ENCODE results near the gene RAD1. TPM values are rescaled to one million over a fixed set of nuclear protein-coding genes. Genes with fewer than 3 reads are reported as not detected.

RAD1 gene
- polyA plus RNA-seq, 3 donors: 8.5 to 9.6 (median 9.4) TPM

- peaks cover 0 to 3% (median 0%) of the 10 kb centered on the region in 3 donors for H3K27me3 Mint-ChIP-seq (ENCODE audit: low read depth in 3 of 3)
- TF ChIP-seq, protein P1, sequence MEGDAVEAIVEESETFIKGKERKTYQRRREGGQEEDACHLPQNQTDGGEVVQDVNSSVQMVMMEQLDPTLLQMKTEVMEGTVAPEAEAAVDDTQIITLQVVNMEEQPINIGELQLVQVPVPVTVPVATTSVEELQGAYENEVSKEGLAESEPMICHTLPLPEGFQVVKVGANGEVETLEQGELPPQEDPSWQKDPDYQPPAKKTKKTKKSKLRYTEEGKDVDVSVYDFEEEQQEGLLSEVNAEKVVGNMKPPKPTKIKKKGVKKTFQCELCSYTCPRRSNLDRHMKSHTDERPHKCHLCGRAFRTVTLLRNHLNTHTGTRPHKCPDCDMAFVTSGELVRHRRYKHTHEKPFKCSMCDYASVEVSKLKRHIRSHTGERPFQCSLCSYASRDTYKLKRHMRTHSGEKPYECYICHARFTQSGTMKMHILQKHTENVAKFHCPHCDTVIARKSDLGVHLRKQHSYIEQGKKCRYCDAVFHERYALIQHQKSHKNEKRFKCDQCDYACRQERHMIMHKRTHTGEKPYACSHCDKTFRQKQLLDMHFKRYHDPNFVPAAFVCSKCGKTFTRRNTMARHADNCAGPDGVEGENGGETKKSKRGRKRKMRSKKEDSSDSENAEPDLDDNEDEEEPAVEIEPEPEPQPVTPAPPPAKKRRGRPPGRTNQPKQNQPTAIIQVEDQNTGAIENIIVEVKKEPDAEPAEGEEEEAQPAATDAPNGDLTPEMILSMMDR (IDR thresholded peaks at IDR 0.05): no peak
- no peaks in the 10 kb centered on the region for H3K27me3 ChIP-seq (ENCODE audit: control insufficient read depth in 2 of 2, insufficient read depth in 2 of 2, low read length in 2 of 2)
- H3K4me2 ChIP-seq (replicated peaks; ENCODE audit: extremely low read depth, low read length, poor library complexity, severe bottlenecking): no peak overlapping the region
- H3K4me1 ChIP-seq (ENCODE audit: control insufficient read depth in 1 of 2, insufficient read depth in 2 of 2, low read length in 2 of 2): no peaks in the 10 kb centered on the region
- no peak overlapping the region for H3K27ac ChIP-seq (ENCODE audit: low read depth in 1 of 2, low read length in 2 of 2)
- no peaks in the 10 kb centered on the region for H3K9me3 ChIP-seq (replicated peaks in 1 of 2; ENCODE audit: control insufficient read depth in 1 of 2, insufficient read depth in 1 of 2, low read length in 2 of 2)
- no peak overlapping the region for H3K4me3 Mint-ChIP-seq
- H3K36me3 ChIP-seq (replicated peaks in 1 of 2; ENCODE audit: control insufficient read depth in 1 of 2, insufficient read depth in 2 of 2, low read length in 2 of 2): no peaks in the 10 kb centered on the region
- no peaks in the 10 kb centered on the region for H3K36me3 Mint-ChIP-seq
- H2AFZ ChIP-seq (ENCODE audit: insufficient read depth, low read depth, low read length, poor library complexity, severe bottlenecking): no peak overlapping the region
- WGBS (ENCODE audit: insufficient coverage): 88% methylated on average over 1 of the region's 1 CpG
- H3K27ac Mint-ChIP-seq: no peak overlapping the region
- no peak overlapping the region for H3K4me3 ChIP-seq (replicated peaks in 1 of 3; ENCODE audit: low read depth in 2 of 3, low read length in 3 of 3)
- no peaks in the 10 kb centered on the region for H3K9me3 Mint-ChIP-seq
- DNase-seq: no peak
- H3K9ac ChIP-seq (ENCODE audit: insufficient read depth, low read length, poor library complexity, severe bottlenecking): no peak overlapping the region
- no peaks in the 10 kb centered on the region for H3K79me2 ChIP-seq (ENCODE audit: insufficient read depth, low read length)
- intact Hi-C loops (cut with micrococcal nuclease): no loop called here
- H4K20me1 ChIP-seq (ENCODE audit: insufficient read depth, low read length): no peaks in the 10 kb centered on the region
- H3K4me1 Mint-ChIP-seq: no peaks in the 10 kb centered on the region
These were observed 46.5 kb downstream of the RAD1 start for GRCh38 chr5:34868791-34869190.

DNA sequence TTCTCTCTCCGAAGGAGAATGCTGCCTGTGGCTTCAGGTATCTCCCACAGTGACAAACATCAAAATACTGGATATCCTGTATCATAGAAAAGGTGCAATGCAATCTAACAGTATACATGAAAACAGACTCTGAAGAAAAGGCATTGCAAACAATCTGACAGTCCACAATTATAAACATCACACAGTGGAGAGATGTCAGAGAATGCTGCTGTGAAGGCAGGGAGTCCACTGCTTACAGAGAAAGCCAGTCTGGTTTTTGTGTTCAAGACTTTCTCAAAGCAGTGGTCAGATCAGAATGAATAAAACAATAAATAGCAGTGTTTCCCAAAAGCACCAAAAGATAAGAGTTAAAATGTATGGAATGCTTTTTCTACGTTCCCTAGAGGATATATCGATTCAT, 47.6 kb downstream of the RAD1 start:
- Mint-ChIP-seq H3K4me3 (no peak overlapping the region), H3K36me3 (no peaks in the 10 kb centered on the region), H3K4me1 (no peaks in the 10 kb centered on the region), H3K27ac (no peak overlapping the region), H3K9me3 (no peaks in the 10 kb centered on the region), H3K27me3 (ENCODE audit: low read depth in 3 of 3) (no peaks in the 10 kb centered on the region)
- Histone ChIP-seq H4K20me1 (ENCODE audit: insufficient read depth, low read length) (no peaks in the 10 kb centered on the region), H3K4me2 (replicated peaks; ENCODE audit: extremely low read depth, low read length, poor library complexity, severe bottlenecking) (no peak overlapping the region), H3K27ac (ENCODE audit: low read depth in 1 of 2, low read length in 2 of 2) (no peak overlapping the region), H3K9me3 (replicated peaks in 1 of 2; ENCODE audit: control insufficient read depth in 1 of 2, insufficient read depth in 1 of 2, low read length in 2 of 2) (no peaks in the 10 kb centered on the region), H2AFZ (ENCODE audit: insufficient read depth, low read depth, low read length, poor library complexity, severe bottlenecking) (no peak overlapping the region), H3K79me2 (ENCODE audit: insufficient read depth, low read length) (no peaks in the 10 kb centered on the region), H3K4me1 (ENCODE audit: control insufficient read depth in 1 of 2, insufficient read depth in 2 of 2, low read length in 2 of 2) (no peaks in the 10 kb centered on the region), H3K9ac (ENCODE audit: insufficient read depth, low read length, poor library complexity, severe bottlenecking) (no peak overlapping the region), H3K27me3 (ENCODE audit: control insufficient read depth in 2 of 2, insufficient read depth in 2 of 2, low read length in 2 of 2) (no peaks in the 10 kb centered on the region), H3K4me3 (replicated peaks in 1 of 3; ENCODE audit: low read depth in 2 of 3, low read length in 3 of 3) (no peak overlapping the region), H3K36me3 (replicated peaks in 1 of 2; ENCODE audit: control insufficient read depth in 1 of 2, insufficient read depth in 2 of 2, low read length in 2 of 2) (no peaks in the 10 kb centered on the region)
- TF ChIP-seq, protein P1 (IDR thresholded peaks at IDR 0.05): no peak
- intact Hi-C loops (cut with micrococcal nuclease): no loop called here
- WGBS (ENCODE audit: insufficient coverage): no CpG with 5 or more reads among the region's 3 CpGs
- DNase-seq: no peak
